HG03097 (cell line): ENCODE measurements around the gene RPL36A.

ENCODE experiments used
- ATAC-seq: cut with Tn5 transposase; IDR thresholded peaks from one replicate; pipeline ENCODE4 v1.9.1; 2021; ENCODE audit not compliant: unreplicated experiment, low FRiP score

Gene RPL36A

GRCh38 chrX:101391831-101392230, 1.0 kb downstream of the RPL36A start:
- no peak for ATAC-seq

DNA sequence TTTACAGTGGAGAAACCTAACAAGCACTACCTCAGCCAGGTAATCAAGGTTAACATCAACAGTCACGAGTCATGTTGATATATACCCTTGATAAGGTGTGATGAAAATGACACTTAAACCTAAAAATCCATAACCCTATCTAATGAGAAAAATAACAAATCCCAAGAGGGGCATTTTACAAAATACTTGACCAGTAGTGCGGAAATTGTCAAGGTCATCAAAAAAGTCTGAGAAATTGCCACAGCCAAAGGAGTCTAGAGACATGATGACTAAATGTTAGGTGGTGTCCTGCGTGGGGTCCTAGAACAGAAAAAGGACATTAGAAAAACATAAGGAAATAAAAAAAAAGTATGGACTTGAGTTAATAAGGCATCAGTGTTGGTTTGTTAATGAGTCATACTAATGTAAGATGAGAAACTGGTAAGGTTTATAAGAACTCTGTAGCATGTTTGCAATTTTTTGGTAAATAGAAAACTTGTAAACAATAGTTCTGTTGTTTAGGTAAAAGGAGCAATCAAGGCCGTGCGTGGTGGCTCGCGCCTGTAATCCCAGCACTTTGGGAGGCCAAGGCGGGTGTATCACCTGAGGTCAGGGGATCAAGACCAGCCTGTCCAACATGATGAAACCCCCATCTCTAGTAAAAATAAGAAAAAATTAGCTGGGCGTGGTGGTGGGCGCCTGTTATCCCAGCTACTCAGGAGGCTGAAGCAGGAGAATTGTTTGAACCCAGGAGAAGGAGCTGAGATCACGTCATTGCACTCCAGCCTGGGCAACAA, 2.9 kb downstream of the RPL36A start:
- ATAC-seq, result no peak

- no peak for ATAC-seq
These were observed 3.6 kb downstream of the RPL36A start for GRCh38 chrX:101394372-101394771.

DNA sequence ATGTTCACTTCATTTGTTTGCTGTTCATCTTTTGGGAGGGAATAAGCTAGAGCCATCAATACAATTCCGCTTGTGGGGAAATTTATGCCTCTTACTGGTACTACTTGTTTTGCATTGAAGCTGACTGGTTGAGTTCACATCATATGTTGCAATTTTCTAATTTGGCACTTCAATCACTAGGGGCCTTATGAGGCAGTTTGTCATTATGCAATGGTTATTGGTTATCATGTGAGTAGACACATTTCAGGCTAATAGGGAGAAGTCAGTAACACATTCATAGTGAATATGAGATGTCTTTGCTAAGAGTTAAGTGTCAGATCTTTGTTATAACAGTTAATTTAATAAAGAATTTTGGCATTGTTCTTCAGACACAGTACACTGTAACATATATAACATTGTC, 5.0 kb downstream of the RPL36A start:
- ATAC-seq, result no peak

DNA sequence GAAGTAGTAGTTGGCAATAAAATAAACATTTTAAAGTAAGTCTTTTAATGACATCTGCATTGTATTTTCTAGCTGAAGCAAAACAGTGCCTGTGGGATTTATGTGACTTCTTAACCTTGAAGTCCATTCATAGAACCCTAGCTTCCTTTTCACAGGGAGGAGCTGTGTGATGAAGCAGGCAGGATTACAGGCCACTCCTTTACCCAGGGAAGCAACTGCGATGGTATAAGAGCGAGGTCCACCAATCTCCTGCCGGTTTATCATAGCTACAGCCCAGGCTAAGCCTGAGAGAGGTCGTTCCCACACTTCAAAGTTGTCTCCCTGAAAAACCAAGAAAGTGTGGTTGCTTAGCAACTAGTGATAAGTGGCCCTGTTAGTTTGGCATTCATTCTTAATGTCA, 7.0 kb downstream of the RPL36A start:
- no peak for ATAC-seq

DNA sequence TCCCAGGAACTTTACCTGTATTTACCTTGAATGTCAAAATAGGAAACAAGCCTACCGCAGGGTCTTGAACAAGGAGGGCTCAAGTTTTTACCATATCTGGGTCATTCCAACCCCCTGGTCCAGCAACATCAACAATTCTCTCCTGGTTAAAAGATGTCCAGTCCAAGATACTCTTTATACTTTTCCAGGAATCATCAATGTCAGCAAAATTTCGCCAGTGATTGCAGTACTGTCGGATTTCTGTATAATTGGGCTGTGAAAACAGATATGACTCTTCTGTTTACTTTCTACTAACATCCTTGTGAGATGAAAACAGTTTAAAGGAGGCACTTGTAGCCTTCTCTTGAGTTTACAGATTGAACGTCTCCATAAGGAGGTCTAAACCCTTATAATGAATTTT, 7.9 kb downstream of the RPL36A start:
- no peak for ATAC-seq

DNA sequence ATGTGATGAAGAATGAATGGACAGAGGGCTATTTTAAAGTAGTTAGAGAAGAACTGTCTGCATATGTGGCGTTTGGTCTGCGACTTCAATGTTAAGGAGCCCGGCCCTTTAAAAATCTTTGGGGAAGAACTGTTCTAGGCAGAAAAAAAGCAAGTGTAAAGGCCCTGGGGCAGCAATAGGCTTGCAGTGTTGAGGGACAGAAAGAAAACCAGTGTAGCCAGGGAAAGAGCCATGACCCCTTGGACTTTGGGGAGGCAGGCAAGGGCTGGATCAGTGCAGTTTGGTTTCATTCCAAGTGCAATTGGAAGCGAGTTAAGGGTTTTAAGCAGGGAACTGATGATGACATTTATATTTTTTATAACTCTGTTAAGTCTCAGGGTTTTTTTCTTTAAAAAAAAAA, 9.0 kb downstream of the RPL36A start:
- no peak for ATAC-seq

GRCh38 chrX:101407167-101407747, 16.4 kb downstream of the RPL36A start:
- ATAC-seq, result no peak

GRCh38 chrX:101407748-101408531, 17.1 kb downstream of the RPL36A start, which contains the start of the genes GLA and HNRNPH2:
TSS of gene GLA (minus strand) at chrX:101407925. CDS start at chrX:101407903, 22 bp downstream.
TSS of gene HNRNPH2 (plus strand) at chrX:101408222. CDS start at chrX:101411989, 3,767 bp downstream.
- peak; percentile 93 for ATAC-seq

DNA sequence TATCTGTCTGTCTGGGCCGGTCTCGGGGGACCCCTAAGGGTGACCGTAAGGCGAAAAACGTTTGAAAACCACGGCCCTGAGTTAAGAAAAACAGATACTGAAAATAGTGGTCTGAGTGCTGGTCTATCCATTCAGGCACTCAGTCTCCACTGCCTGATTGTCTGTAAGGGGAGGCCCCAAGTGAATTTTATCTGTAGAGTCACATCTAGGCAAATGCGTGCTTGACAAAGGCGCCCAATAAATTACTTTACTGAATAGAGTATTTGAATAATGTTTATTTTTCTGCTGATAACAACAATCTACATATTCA, 17.7 kb downstream of the RPL36A start:
- ATAC-seq, result no peak

- ATAC-seq, result no peak
These were observed 18.2 kb downstream of the RPL36A start for GRCh38 chrX:101409043-101409442.

- no peak for ATAC-seq
These were observed 19.6 kb downstream of the RPL36A start for GRCh38 chrX:101410461-101410860.

GRCh38 chrX:101411984-101412383, 21.2 kb downstream of the RPL36A start:
- no peak for ATAC-seq

GRCh38 chrX:101415180-101416145, 24.7 kb downstream of the RPL36A start:
- ATAC-seq, result peak; percentile 58

- no peak for ATAC-seq
These were observed 25.9 kb downstream of the RPL36A start for GRCh38 chrX:101416691-101417090.

GRCh38 chrX:101417190-101417589, 26.4 kb downstream of the RPL36A start:
- no peak for ATAC-seq

DNA sequence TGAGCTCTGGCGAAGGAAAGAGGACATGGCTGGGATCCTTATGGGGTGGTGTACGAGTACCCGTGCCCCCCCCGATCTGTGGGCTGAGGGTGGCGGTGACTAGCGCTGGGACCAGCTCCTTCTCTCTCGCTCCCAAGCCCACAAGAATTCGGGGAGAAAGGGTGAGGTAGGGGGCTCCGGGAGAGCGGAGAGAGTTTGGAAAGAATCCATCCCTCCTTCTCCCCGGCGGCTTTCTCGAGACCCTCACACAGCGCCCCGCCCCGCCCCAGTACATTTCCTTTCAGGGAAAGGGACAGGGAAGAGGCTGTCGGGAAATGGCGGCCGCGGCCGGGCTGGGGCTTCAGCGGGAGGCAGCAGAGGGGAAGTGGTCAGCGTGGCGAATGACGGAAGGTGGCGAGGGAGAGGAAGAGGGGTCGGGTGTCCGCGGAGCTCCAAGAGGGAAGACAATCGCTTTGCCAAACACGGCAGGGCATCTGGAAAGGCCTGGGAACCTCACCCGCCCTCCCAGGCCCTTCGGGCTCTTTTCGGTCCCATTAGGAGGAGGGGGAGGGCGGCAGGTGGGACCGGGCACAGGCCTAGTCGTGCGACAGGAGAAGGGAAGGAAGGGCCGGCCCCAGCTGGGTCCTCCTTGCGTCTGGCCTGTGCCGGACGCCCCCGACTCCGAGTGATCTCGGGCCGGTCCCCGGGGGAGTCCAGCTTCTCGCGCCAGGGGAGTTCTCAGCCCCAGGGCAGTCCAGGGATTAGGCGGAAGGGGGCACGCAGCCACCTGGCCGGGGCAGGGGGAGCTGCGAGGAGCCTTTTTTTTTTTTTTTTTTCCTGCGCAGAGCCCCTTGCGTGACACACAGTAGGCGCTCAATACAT, 27.4 kb downstream of the RPL36A start:
- ATAC-seq, result no peak

DNA sequence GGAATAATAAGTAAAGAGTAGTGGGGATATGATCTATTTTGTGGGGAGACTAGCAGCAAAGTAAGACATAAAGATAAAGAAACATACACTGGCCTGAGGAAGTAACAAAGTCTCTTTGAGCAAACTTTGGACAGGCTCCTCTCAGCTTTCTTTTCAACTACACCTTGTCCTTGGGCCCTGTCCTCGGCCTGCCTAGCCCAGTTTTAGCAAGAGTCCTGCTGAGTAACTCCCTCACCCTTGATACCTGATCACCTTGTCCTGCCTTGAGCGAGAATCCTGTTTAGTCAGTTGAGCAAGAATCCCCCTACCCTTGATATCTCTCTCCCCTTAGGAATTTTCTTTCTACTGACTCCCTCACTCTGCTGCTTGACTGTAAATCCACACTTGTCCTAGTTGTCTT, 28.7 kb downstream of the RPL36A start:
- no peak for ATAC-seq

- no peak for ATAC-seq
These were observed 37.1 kb downstream of the RPL36A start for GRCh38 chrX:101427954-101428353.

GRCh38 chrX:101429934-101430333, 39.1 kb downstream of the RPL36A start:
- ATAC-seq, result peak; percentile 9
